ENCODE measurements around the gene FAM241B.

DNA sequence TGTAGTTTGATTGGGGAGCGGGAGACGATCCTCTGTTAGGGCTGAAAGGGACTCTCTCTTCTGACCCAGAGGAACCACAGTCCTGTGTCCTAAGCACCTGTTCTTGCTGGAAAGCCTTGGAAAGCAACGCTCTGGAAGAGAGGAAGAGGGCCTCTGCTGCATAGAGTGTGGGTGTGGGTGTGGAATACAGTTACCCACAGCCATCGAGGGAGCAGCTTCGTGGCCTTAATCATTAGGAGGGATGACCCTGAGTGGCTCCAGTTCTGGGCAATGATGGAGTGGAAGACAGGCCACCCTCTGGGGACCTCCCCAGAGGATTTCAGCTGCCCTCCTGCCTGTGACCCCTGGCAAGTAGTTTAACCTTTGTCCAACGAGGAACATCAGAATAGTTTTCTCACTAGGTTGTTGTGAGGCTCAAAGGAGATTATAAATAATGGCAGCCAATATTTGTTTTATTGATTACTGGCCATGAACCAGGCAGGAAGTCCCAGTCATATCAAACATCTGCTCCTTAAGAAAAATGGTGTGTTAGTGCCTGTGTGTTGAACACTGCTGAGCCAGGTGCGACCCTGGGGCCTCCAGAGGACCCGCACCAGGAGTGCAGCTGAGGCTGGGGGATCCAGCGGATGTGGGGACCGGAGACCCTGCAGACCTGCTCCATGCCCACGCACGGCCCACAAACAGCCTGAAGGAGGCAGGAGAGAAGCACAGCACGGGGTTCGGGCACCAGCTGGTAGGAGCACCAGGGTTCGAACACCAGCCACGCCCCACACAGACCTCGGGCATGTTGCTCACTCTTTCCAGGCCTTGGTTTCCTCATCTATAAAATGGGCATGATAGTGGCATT is 35.6 kb downstream of the FAM241B start:
- TF ChIP-seq LEF1 (IDR thresholded peaks at IDR 0.05; ENCODE audit: borderline replicate concordance) (no peak), ELF4 (IDR thresholded peaks at IDR 0.05) (no peak), FOXM1 (IDR thresholded peaks at IDR 0.05; ENCODE audit: borderline replicate concordance) (no peak), SP1 (IDR thresholded peaks at IDR 0.05) (no peak)
